Measurements from ENCODE around the gene CSMD2. TPM values are rescaled to one million over a fixed set of nuclear protein-coding genes. Genes with fewer than 3 reads are reported as not detected.

Gene CSMD2
- total RNA-seq, 1 experiment from 2014 or later, result 0.22 TPM

DNA sequence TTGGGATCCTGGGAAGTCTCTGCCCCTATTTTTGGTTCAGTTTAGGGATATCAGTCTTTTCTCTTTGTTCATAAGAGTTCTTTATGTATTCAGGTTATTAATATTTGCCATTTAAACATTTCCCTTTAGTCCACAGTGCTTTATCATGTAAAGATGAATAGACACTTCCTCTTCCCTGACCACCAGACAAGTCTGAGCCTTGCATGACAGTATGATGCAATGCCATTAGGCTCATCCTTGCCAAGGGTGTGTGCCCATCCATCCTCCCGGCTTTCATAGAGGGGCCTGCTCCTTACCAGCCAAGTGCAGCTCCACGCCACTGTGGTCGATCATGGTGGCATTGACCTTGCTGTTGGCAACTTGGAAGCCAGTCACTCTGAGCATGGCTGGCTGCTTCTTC is 640.4 kb downstream of the CSMD2 start:
- ChIA-PET POLR2A (no interaction called here), CTCF (no interaction called here), RAD21 (ENCODE audit: low non-redundant PET in 1 of 2, low total read pairs in 2 of 2, uncharacterized antibody in 2 of 2, unreplicated experiment in 2 of 2) (no interaction called here)
- ATAC-seq (no peak), DNase-seq (ENCODE audit: low read depth, low spot score) (no peak)
- Histone ChIP-seq H3K36me3 (ENCODE audit: control insufficient read depth in 1 of 2, insufficient read depth in 2 of 2, low read length in 2 of 2) (no peaks in the 10 kb centered on the region), H3K79me2 (ENCODE audit: insufficient read depth, low read length) (no peaks in the 10 kb centered on the region), H3K9me2 (ENCODE audit: insufficient read depth) (no peaks in the 10 kb centered on the region), H3K4me3 (replicated peaks in 1 of 2; ENCODE audit: low read depth in 1 of 2, low read length in 2 of 2) (no peak overlapping the region), H3K9ac (ENCODE audit: low read length) (no peak overlapping the region), H3K9me3 (ENCODE audit: control insufficient read depth in 1 of 2, insufficient read depth in 1 of 2, low read depth in 1 of 2, low read length in 2 of 2) (no peaks in the 10 kb centered on the region), H3K27ac (ENCODE audit: low read depth, low read length) (no peak overlapping the region), H4K20me1 (ENCODE audit: insufficient read depth) (no peaks in the 10 kb centered on the region), H2AFZ (ENCODE audit: low read depth, low read length, poor library complexity, severe bottlenecking) (no peak overlapping the region), H3K4me2 (ENCODE audit: low read length) (no peak overlapping the region), H3K27me3 (ENCODE audit: insufficient read depth, low read length) (no peaks in the 10 kb centered on the region), H3K4me1 (ENCODE audit: control insufficient read depth in 1 of 2, insufficient read depth in 2 of 2, low read length in 2 of 2) (no peaks in the 10 kb centered on the region)
- intact Hi-C loops (cut with micrococcal nuclease), result no loop called here
- no TSS peak for BruUV-seq (replicated peaks)
- TF ChIP-seq, protein P1, sequence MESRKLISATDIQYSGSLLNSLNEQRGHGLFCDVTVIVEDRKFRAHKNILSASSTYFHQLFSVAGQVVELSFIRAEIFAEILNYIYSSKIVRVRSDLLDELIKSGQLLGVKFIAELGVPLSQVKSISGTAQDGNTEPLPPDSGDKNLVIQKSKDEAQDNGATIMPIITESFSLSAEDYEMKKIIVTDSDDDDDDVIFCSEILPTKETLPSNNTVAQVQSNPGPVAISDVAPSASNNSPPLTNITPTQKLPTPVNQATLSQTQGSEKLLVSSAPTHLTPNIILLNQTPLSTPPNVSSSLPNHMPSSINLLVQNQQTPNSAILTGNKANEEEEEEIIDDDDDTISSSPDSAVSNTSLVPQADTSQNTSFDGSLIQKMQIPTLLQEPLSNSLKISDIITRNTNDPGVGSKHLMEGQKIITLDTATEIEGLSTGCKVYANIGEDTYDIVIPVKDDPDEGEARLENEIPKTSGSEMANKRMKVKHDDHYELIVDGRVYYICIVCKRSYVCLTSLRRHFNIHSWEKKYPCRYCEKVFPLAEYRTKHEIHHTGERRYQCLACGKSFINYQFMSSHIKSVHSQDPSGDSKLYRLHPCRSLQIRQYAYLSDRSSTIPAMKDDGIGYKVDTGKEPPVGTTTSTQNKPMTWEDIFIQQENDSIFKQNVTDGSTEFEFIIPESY (IDR thresholded peaks at IDR 0.05; ENCODE audit: extremely low read depth, insufficient replicate concordance, low read length), result no peak
- TF ChIP-seq, protein P2, sequence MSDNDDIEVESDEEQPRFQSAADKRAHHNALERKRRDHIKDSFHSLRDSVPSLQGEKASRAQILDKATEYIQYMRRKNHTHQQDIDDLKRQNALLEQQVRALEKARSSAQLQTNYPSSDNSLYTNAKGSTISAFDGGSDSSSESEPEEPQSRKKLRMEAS (IDR thresholded peaks at IDR 0.05), result no peak
- TF ChIP-seq, protein P3, sequence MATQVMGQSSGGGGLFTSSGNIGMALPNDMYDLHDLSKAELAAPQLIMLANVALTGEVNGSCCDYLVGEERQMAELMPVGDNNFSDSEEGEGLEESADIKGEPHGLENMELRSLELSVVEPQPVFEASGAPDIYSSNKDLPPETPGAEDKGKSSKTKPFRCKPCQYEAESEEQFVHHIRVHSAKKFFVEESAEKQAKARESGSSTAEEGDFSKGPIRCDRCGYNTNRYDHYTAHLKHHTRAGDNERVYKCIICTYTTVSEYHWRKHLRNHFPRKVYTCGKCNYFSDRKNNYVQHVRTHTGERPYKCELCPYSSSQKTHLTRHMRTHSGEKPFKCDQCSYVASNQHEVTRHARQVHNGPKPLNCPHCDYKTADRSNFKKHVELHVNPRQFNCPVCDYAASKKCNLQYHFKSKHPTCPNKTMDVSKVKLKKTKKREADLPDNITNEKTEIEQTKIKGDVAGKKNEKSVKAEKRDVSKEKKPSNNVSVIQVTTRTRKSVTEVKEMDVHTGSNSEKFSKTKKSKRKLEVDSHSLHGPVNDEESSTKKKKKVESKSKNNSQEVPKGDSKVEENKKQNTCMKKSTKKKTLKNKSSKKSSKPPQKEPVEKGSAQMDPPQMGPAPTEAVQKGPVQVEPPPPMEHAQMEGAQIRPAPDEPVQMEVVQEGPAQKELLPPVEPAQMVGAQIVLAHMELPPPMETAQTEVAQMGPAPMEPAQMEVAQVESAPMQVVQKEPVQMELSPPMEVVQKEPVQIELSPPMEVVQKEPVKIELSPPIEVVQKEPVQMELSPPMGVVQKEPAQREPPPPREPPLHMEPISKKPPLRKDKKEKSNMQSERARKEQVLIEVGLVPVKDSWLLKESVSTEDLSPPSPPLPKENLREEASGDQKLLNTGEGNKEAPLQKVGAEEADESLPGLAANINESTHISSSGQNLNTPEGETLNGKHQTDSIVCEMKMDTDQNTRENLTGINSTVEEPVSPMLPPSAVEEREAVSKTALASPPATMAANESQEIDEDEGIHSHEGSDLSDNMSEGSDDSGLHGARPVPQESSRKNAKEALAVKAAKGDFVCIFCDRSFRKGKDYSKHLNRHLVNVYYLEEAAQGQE (IDR thresholded peaks at IDR 0.05; ENCODE audit: low read depth), result no peak
- TF ChIP-seq CEBPB (IDR thresholded peaks at IDR 0.05; ENCODE audit: low read depth) (no peak), EGR1 (IDR thresholded peaks at IDR 0.05; ENCODE audit: low read depth) (no peak), SP1 (IDR thresholded peaks at IDR 0.05; ENCODE audit: low read depth) (no peak)
